Astrocyte (in vitro differentiated cells and primary cell): ENCODE data around the gene SLC10A3. TPM values are rescaled to one million over a fixed set of nuclear protein-coding genes. Genes with fewer than 3 reads are reported as not detected.
A peak's percentile ranks its signal among the peaks of the same experiment; 100 is the strongest.

Experiments
- DNase-seq: peaks from one replicate; pipeline ENCODE4 v3.0.0-alpha.2; 2010; ENCODE audit warnings: low read depth
- FAIRE-seq: peaks from 2 replicates; lab custom pipeline; 2011; peaks lifted over from hg19 to GRCh38; lab: Jason Lieb, UNC
- H2AFZ ChIP-seq: 2 replicates; pipeline ENCODE4 v1.6.0; 2012; ENCODE audit warnings: low read depth, low read length, inconsistent platforms
- H3K27ac ChIP-seq: 2 replicates; pipeline ENCODE4 v1.5.1; 2011; ENCODE audit warnings: low read depth, low read length, inconsistent platforms
- H3K27me3 ChIP-seq: 2 replicates; pipeline ENCODE4 v1.6.0; 2011; ENCODE audit warnings: low read length, inconsistent platforms; ENCODE audit not compliant: insufficient read depth
- H3K36me3 ChIP-seq: 2 replicates; pipeline ENCODE4 v1.5.1; 2011; ENCODE audit warnings: low read length, inconsistent platforms; ENCODE audit not compliant: insufficient read depth
- H3K4me1 ChIP-seq: 2 replicates; pipeline ENCODE4 v1.5.1; 2011; ENCODE audit warnings: low read length, inconsistent platforms; ENCODE audit not compliant: insufficient read depth
- H3K4me2 ChIP-seq: 2 replicates; pipeline ENCODE4 v1.6.0; 2012; ENCODE audit warnings: low read length, inconsistent platforms
- H3K4me3 ChIP-seq: 2 replicates; pipeline ENCODE4 v1.5.1; 2011; ENCODE audit warnings: low read depth, mild to moderate bottlenecking, low read length, inconsistent platforms; ENCODE audit not compliant: insufficient read depth
- H3K79me2 ChIP-seq: 2 replicates; pipeline ENCODE4 v1.6.0; 2012; ENCODE audit warnings: mild to moderate bottlenecking, low read length, inconsistent platforms; ENCODE audit not compliant: insufficient read depth
- H3K9ac ChIP-seq: 2 replicates; pipeline ENCODE4 v1.6.0; 2012; ENCODE audit warnings: mild to moderate bottlenecking, low read length, inconsistent platforms
- H3K9me3 ChIP-seq: 2 replicates; pipeline ENCODE4 v1.5.1; 2012; ENCODE audit warnings: low read depth, mild to moderate bottlenecking, low read length, inconsistent platforms; ENCODE audit not compliant: insufficient read depth
- H4K20me1 ChIP-seq: 2 replicates; pipeline ENCODE4 v1.6.0; 2012; ENCODE audit warnings: low read length, inconsistent platforms; ENCODE audit not compliant: insufficient read depth
- H3K27ac Mint-ChIP-seq: one replicate; pipeline ENCODE4 v1.8.0; 2021; ENCODE audit warnings: mild to moderate bottlenecking, mixed read lengths; ENCODE audit not compliant: unreplicated experiment
- H3K27me3 Mint-ChIP-seq: one replicate; pipeline ENCODE4 v1.8.0; 2021; ENCODE audit warnings: low read depth, mixed read lengths; ENCODE audit not compliant: unreplicated experiment
- H3K36me3 Mint-ChIP-seq: one replicate; pipeline ENCODE4 v1.8.0; 2021; ENCODE audit warnings: low read depth, mixed read lengths; ENCODE audit not compliant: unreplicated experiment
- H3K4me1 Mint-ChIP-seq: one replicate; pipeline ENCODE4 v1.8.0; 2021; ENCODE audit warnings: low read depth, mixed read lengths; ENCODE audit not compliant: unreplicated experiment
- H3K4me3 Mint-ChIP-seq: one replicate; pipeline ENCODE4 v1.8.0; 2021; ENCODE audit warnings: mild to moderate bottlenecking, moderate library complexity, mixed read lengths; ENCODE audit not compliant: unreplicated experiment
- H3K9me3 Mint-ChIP-seq: one replicate; pipeline ENCODE4 v1.8.0; 2021; ENCODE audit warnings: mild to moderate bottlenecking, mixed read lengths; ENCODE audit not compliant: unreplicated experiment
- CTCF ChIP-seq: IDR thresholded peaks from 2 replicates; pipeline ENCODE4 v1.5.1; 2011; ENCODE audit warnings: low read depth, mild to moderate bottlenecking, inconsistent platforms, low read length, moderate library complexity; ENCODE audit not compliant: insufficient read depth
- EZH2 ChIP-seq: IDR thresholded peaks from 2 replicates; pipeline ENCODE4 v1.6.1; 2012; ENCODE audit warnings: mild to moderate bottlenecking, low read length, inconsistent platforms; ENCODE audit not compliant: insufficient read depth
- total RNA-seq: library from RNA; stranded (reverse); gene quantifications from 2 replicates; pipeline ENCODE4 v1.2.1, GENCODE V29; 2021

SLC10A3 gene
- total RNA-seq, 1 donor from 2014 or later: 24.4 TPM

GRCh38 chrX:154458954-154459778 is 31.3 kb downstream of the SLC10A3 start:
- peaks cover 45% of the 10 kb centered on the region for H4K20me1 ChIP-seq
- Mint-ChIP-seq H3K4me1 (no peaks in the 10 kb centered on the region), H3K27me3 (no peaks in the 10 kb centered on the region), H3K9me3 (peaks cover 2% of the 10 kb centered on the region), H3K36me3 (peaks cover 5% of the 10 kb centered on the region), H3K4me3 (peak overlapping the region; percentile 88), H3K27ac (peak overlapping the region; percentile 53)
- H3K9me3 ChIP-seq: no peaks in the 10 kb centered on the region
- DNase-seq (no peak), FAIRE-seq (peak; percentile 9)
- no peak for TF ChIP-seq EZH2
- no peak for TF ChIP-seq CTCF
- peak overlapping the region; percentile 81 for H3K9ac ChIP-seq
- H3K4me2 ChIP-seq: peak overlapping the region; percentile 91
- no peak overlapping the region for H3K27ac ChIP-seq
- peak overlapping the region; percentile 81 for H3K4me3 ChIP-seq
- no peak overlapping the region for H2AFZ ChIP-seq
- H3K4me1 ChIP-seq: peaks cover 4% of the 10 kb centered on the region
- H3K79me2 ChIP-seq: peaks cover 50% of the 10 kb centered on the region
- H3K36me3 ChIP-seq: no peaks in the 10 kb centered on the region
- H3K27me3 ChIP-seq: no peaks in the 10 kb centered on the region

GRCh38 chrX:154458116-154458953 is 32.1 kb downstream of the SLC10A3 start, which contains the start of gene PLXNA3:
PLXNA3 (plus strand) TSS chrX:154458281; CDS start chrX:154460184, 1,903 bp downstream.
- H3K4me1 Mint-ChIP-seq: no peaks in the 10 kb centered on the region
- peak within 1 kb of the TSS; percentile 96 for H3K4me3 Mint-ChIP-seq
- peaks cover 45% of the 10 kb centered on the region for H4K20me1 ChIP-seq
- H3K9ac ChIP-seq: peak within 1 kb of the TSS; percentile 81
- peaks cover 4% of the 10 kb centered on the region for H3K4me1 ChIP-seq
- H3K27me3 ChIP-seq: no peaks in the 10 kb centered on the region
- DNase-seq (no peak), FAIRE-seq (no peak)
- H3K27me3 Mint-ChIP-seq: no peaks in the 10 kb centered on the region
- H3K9me3 ChIP-seq: no peaks in the 10 kb centered on the region
- TF ChIP-seq CTCF: no peak
- TF ChIP-seq EZH2: no peak
- H3K9me3 Mint-ChIP-seq: peaks cover 2% of the 10 kb centered on the region
- H3K36me3 ChIP-seq: no peaks in the 10 kb centered on the region
- H3K4me2 ChIP-seq: peak within 1 kb of the TSS; percentile 91
- H3K4me3 ChIP-seq: peak within 1 kb of the TSS; percentile 81
- peak within 1 kb of the TSS; percentile 53 for H3K27ac ChIP-seq
- peaks cover 5% of the 10 kb centered on the region for H3K36me3 Mint-ChIP-seq
- peaks cover 50% of the 10 kb centered on the region for H3K79me2 ChIP-seq
- peak within 1 kb of the TSS; percentile 66 for H2AFZ ChIP-seq
- H3K27ac Mint-ChIP-seq: peak within 1 kb of the TSS; percentile 96
